ENCODE data around the gene CCNDBP1.

CCNDBP1 gene

GRCh38 chr15:43246261-43246774, 61.1 kb downstream of the CCNDBP1 start:
- no peak for ATAC-seq
- TF ChIP-seq PPARA (CRISPR knock-in tag; IDR thresholded peaks at IDR 0.05; ENCODE audit: borderline replicate concordance) (no peak), ZFP30 (CRISPR knock-in tag; IDR thresholded peaks at IDR 0.05) (no peak)

Measured in SK-N-SH treated with all-trans-retinoic acid at 6 μM for 48 hours (cell line).